NK-92 (cell line): Measurements from ENCODE around the gene WDR7.

Experiments
- DNase-seq: peaks from one replicate; lab custom pipeline; 2025; ENCODE audit not compliant: unreplicated experiment; lab: John Stamatoyannopoulos, UW

Gene WDR7

GRCh38 chr18:57027190-57027708, 376.1 kb downstream of the WDR7 start:
- no peak for DNase-seq

GRCh38 chr18:57029761-57030160, 378.6 kb downstream of the WDR7 start:
- DNase-seq, result no peak

DNA sequence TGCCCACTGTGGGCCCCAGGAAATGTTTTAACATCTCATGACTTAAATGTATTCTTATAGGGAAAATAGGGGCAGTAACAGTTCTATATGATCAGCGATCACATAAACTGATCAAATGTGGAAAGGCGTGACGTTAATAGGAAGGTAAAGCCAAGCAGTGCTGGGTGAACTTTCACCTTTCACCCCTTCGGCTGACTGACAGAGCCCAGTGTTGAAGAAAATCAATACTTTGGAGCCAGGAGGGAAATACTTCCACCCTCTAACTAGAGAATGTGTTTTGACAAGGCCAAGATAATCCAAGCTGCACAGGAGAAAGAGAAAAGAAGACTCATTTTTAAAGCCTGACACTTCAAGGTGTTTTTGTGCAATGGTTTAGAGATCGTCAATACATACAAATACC, 379.3 kb downstream of the WDR7 start:
- DNase-seq, result no peak

DNA sequence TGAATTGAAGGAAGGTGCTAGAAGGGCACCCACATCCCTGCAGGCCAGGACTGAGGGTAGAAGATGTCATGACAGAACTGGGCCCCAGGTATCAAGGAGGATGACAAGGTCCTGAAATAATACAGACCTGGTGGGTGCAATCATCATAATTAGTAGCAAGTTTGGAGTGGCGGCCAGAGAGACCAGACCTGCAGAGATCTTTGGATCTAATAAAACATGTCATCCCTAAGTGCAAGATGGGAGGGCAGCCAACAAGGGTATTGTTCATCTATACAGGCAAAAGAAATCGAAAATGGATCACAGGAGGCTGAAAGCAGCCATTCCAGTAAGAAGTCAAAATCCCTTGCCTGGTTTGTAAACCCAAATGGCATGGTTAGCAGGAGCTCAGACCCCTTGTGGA, 384.4 kb downstream of the WDR7 start:
- no peak for DNase-seq

- DNase-seq, result no peak
These were observed 387.2 kb downstream of the WDR7 start for GRCh38 chr18:57038395-57038794.

DNA sequence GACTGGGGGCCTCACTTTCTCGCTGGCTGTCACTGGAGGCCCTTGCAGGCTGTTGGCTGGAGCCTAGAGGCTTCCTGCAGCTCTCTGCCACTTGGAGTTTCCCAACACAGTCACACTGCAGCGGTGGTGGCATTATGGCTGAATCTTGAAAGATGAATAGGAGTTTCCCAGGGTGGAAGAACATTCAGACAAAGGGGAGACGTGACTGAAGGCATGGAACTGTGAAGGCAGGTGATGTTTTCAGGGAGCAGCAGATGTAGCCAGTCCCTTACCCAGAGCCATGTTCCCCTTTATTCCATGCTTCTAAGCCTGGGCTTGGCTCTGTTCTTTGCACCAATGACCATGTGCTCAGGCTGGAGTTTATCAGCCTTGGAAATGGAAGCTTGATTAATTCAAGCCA, 389.0 kb downstream of the WDR7 start:
- no peak for DNase-seq

DNA sequence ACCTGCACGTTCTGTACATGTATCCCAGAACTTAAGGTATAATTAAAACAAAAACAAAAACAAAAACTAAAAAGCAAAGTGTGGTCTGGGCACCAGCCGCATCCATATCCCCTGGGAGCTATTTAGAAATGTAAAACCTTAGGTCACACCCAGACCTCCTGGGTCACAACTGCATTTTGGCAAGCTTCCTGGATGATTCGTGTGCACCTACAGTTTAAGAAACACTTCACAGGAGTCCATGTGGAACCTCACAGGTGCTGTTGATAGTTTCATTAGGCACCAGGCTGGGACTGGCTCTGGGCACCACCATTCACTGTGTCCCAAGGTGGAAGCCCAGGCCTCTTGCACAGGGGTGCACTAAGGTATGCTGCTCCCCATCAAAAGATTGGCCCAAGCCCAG, 392.1 kb downstream of the WDR7 start:
- no peak for DNase-seq

DNA sequence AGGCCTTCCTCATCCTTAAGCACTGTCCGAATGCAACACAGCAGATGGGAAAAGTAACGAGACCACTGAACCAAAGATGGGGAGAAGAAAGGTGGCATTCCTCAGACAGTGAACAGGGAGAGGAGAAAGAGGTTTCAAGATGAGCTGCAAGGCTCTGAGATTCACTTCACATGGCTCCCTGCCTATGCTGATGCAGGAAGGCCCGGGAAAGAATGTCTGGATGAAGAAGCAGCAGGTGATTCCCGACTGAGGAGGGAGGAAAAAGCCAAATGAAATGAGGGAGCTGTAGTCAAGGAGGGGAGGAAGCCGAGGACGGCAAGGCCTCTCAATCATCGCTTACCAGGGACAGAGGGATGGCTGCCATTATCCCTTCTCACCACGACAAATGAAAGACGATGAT, 397.2 kb downstream of the WDR7 start:
- no peak for DNase-seq

DNA sequence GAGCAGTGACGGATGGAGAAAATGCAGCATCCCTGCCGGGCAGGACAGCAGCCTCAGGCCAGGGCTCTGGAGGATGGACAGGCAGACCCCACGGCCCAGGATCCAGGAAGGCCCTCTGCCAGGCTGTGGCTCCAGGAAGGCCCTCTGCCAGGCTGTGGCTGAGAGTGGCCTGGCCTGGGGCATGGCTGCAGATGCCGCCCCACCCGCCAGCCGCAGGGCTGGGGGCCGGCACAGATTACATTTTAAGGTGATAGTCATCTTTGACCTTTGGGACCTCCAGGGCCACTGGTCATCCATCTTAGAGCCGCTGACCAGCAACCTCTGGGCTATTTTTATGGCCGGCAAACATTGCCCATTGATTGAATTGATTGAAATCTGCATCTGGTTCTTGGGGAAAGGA, 397.7 kb downstream of the WDR7 start:
- no peak for DNase-seq

- DNase-seq, result no peak
These were observed 399.3 kb downstream of the WDR7 start for GRCh38 chr18:57050310-57050949.

DNA sequence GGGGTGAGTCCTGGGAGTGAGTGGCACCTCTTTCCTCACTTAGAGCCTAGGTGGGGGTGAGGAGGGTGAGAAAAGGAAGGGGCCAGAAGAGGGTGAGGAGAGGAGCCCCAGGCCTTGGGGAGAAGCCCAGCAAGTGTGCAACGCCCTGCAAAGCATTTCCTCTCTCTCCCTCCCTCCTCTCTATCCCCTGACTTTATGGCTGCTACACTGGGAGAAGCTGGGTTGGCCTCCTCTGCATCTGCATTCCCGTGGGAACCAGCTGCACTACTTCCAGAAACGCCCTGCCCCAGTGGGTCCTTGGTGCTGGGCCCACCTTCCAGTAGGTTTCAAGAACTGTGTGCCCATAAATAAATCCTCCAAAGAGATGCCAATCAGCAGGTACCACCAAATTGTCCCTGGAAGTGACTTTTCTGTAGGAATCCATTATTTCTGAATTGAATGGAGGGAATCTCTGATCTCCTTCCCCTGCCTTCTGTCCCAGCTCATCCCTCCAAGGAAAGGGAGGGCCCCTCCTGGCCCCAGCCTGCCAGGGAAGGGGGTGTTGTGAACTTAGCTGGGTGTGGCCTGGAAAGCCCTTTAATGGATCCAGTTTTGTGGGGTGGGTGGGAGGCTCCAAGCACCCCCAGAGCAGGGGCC, 400.0 kb downstream of the WDR7 start:
- no peak for DNase-seq

- DNase-seq, result no peak
These were observed 400.5 kb downstream of the WDR7 start for GRCh38 chr18:57051657-57052044.

- no peak for DNase-seq
These were observed 401.0 kb downstream of the WDR7 start for GRCh38 chr18:57052173-57052572.

DNA sequence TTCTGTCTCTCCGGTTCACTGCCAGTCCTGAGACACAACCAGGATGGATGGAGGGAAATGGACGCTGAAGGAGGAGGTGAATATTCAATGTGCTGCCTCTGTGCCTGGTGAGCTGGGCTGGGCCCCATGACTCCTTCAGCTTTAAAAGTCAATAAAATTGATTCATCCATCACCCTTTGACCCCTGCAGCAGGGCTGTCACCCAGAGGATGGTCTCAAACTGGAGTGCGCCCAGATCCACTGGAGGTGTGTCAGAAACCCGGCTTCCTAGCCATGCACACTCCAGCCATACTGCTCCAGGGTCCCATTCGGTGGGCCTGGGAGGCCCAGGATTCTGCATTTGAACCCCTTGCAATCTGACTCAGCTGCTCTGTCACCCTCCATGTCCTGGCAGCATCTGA, 401.6 kb downstream of the WDR7 start:
- DNase-seq, result no peak

GRCh38 chr18:57054891-57055290, 403.7 kb downstream of the WDR7 start:
- no peak for DNase-seq

DNA sequence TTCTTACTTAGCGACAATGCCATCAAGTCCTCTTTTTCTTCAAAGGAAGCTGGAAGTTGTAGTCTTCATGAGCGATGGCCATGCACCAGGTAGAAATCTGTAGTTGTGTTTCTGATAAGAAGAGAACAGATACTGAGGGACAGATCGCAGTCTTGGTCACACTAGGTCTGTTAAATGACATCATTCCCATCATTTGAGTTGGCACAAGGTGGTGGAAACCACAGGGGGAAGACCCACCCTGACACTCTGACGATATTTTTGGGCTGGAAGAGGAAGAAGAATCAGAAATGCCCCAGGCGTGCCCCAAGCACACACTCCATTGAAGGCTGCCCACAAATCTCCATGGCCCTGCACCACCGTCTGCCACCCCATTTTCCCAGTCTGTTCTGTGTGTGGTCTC, 406.7 kb downstream of the WDR7 start:
- no peak for DNase-seq

DNA sequence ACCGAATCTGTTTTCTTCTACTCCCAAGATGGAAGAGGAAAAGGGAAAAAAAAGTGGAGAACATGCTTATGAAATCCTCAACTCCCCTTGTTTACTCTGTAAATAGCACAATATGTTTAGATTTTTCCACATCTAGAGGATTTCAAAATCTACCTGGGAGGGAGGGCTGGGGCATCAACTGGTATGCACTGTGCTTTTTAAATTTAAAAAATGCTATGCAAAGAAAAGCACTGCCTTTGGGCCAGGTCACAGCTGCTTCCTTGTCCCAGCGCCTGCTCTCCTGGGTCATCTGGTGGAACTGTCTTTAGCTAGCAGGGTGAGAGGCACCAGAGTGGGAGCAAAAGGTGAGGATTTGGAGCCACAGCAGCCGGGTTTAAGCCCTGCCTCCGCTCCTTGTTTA, 407.6 kb downstream of the WDR7 start:
- DNase-seq, result no peak

- DNase-seq, result no peak
These were observed 408.2 kb downstream of the WDR7 start for GRCh38 chr18:57059366-57059765.

DNA sequence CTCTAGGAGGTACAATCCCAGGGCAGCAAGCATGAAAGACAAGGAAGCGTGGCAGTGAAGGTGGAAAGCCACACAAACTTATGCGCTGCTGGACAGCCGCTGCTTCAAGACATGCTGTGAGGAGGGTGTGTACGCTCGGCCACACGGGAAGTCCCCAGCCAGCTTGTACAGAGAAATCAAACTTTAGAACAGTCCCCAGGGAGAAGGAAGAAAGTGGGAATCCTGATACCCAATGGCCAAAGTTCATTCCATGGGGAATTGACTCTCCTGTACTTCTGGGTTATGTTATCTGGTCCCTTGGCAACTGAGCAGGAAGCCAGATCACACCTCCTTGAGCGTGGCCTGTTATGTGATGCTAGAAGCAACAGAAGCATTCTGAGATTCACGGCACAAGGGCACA, 409.7 kb downstream of the WDR7 start:
- no peak for DNase-seq

DNA sequence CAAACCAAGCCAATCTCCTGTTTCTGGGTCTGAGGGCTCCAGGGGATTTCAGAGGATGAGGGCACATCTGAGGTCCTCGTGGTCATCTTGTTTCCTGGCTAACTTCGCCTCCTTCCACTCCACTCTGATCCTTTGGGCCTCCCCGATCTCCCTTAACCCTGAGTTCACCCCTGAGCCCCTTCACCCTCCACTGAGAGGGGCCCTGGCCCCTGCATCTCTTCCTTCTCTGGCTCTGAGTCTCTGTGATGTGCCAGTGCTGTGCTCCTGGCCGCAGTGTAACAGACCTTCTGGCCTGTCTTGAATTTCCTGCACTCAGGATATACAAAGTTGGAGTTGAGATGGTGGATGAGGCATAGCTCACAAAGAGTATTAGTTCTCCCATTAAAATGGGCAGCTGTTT, 411.0 kb downstream of the WDR7 start:
- DNase-seq, result no peak

DNA sequence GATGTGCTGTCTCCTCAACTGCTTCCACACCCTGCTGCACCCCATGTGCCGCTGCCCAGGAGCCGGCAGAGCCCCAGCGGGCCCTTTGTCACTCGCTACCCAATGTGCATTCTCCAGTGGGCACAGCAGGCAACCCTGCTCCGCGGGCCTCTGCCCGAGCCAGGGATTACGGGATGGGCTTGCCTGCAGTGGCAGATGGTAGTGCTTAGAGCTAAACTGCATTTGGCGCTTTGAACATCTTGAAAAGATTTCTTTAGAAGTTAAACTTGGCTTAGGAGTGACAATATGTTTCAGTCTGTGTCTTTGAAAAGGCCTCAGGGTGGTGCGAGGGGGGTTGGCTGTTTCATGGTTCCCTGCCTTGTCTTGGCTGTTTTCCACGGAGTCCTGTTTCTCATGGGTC, 411.7 kb downstream of the WDR7 start:
- DNase-seq, result no peak

DNA sequence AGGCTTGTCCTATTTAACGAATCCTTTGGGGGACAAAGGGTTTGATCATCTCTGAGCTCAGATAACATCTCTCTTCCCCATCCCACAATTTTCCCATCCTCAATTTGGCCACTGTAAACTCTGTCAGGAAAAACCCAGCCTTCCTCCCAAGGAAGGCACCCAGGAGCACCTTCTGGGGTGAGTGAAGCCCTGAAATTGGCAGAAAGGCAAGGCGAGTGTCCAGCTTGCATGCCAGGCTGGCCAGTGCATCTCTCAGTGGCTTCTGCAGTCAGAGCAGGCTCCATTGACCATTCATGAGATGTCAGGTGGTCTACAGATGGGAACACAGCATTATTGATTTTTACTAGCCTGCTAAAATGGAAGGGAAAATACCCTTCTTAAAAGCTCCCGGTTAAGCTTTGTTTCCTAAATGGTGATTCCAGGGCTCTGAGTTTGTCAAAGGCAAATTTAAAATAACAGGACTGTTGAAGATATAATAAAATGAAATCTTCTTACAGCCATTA, 412.5 kb downstream of the WDR7 start:
- DNase-seq, result no peak
